Measurements from ENCODE around the gene L1CAM.

L1CAM gene

DNA sequence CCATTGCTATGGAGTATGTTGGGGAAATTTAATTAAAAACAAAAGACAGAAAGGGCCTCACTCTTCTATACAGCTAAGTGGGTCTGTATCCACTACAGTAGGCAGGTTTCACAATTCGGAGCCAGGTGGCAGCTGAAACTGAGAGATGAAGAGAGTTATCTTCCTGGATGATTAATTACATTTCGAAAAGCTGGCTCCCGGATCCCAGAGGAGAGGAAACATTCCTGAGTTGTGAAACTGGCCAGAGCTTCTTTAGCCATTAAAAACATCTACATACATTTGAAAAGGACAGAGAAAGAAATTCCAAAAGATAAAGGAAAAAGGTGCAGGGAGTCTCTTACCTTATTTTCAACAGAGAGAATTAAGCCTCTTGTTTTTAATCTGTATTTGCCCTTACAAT, 40.1 kb downstream of the L1CAM start (continued):
- TF ChIP-seq ZEB2 (tag by site-specific recombination; IDR thresholded peaks at IDR 0.05) = no peak
- TF ChIP-seq ZBTB1 (tag by site-specific recombination; IDR thresholded peaks at IDR 0.05) = no peak
- TF ChIP-seq, protein P1, sequence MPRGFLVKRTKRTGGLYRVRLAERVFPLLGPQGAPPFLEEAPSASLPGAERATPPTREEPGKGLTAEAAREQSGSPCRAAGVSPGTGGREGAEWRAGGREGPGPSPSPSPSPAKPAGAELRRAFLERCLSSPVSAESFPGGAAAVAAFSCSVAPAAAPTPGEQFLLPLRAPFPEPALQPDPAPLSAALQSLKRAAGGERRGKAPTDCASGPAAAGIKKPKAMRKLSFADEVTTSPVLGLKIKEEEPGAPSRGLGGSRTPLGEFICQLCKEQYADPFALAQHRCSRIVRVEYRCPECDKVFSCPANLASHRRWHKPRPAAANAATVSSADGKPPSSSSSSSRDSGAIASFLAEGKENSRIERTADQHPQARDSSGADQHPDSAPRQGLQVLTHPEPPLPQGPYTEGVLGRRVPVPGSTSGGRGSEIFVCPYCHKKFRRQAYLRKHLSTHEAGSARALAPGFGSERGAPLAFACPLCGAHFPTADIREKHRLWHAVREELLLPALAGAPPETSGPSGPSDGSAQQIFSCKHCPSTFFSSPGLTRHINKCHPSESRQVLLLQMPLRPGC (tag by site-specific recombination; IDR thresholded peaks at IDR 0.05) = no peak
- TF ChIP-seq ZNF555 (tag by site-specific recombination; conservative IDR thresholded peaks at IDR 0.05) = no peak
- no peak for TF ChIP-seq OSR2 (tag by site-specific recombination; IDR thresholded peaks at IDR 0.05)
- TF ChIP-seq, protein P2, sequence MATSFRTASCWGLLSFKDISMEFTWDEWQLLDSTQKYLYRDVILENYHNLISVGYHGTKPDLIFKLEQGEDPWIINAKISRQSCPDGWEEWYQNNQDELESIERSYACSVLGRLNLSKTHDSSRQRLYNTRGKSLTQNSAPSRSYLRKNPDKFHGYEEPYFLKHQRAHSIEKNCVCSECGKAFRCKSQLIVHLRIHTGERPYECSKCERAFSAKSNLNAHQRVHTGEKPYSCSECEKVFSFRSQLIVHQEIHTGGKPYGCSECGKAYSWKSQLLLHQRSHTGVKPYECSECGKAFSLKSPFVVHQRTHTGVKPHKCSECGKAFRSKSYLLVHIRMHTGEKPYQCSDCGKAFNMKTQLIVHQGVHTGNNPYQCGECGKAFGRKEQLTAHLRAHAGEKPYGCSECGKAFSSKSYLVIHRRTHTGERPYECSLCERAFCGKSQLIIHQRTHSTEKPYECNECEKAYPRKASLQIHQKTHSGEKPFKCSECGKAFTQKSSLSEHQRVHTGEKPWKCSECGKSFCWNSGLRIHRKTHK (tag by site-specific recombination; IDR thresholded peaks at IDR 0.05) = no peak
- TF ChIP-seq ZBTB8A (tag by site-specific recombination; IDR thresholded peaks at IDR 0.05) = no peak
- no peak for TF ChIP-seq SALL2 (tag by site-specific recombination; IDR thresholded peaks at IDR 0.05; ENCODE audit: borderline replicate concordance)
- TF ChIP-seq MZF1 (tag by site-specific recombination; IDR thresholded peaks at IDR 0.05; ENCODE audit: borderline replicate concordance) = no peak
- no peak for TF ChIP-seq ZNF560 (tag by site-specific recombination; IDR thresholded peaks at IDR 0.05; ENCODE audit: borderline replicate concordance)
- TF ChIP-seq, protein P3, sequence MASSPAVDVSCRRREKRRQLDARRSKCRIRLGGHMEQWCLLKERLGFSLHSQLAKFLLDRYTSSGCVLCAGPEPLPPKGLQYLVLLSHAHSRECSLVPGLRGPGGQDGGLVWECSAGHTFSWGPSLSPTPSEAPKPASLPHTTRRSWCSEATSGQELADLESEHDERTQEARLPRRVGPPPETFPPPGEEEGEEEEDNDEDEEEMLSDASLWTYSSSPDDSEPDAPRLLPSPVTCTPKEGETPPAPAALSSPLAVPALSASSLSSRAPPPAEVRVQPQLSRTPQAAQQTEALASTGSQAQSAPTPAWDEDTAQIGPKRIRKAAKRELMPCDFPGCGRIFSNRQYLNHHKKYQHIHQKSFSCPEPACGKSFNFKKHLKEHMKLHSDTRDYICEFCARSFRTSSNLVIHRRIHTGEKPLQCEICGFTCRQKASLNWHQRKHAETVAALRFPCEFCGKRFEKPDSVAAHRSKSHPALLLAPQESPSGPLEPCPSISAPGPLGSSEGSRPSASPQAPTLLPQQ (tag by site-specific recombination; IDR thresholded peaks at IDR 0.05) = no peak
- TF ChIP-seq ZIC2 (tag by site-specific recombination; IDR thresholded peaks at IDR 0.05) = no peak
- TF ChIP-seq ZNF629 (tag by site-specific recombination; IDR thresholded peaks at IDR 0.05) = no peak

- H3K4me3 ChIP-seq (ENCODE audit: low read depth, low read length) = no peak overlapping the region
- no peak overlapping the region for H3K27ac ChIP-seq (ENCODE audit: extremely low read depth, low read depth, low read length)
- no peaks in the 10 kb centered on the region for H3K36me3 ChIP-seq (ENCODE audit: control insufficient read depth in 2 of 2, insufficient read depth in 1 of 2, low read length in 2 of 2)
- no peaks in the 10 kb centered on the region for H3K4me1 ChIP-seq (ENCODE audit: control insufficient read depth, insufficient read depth, low read length)
- ChIA-PET CTCF (interaction anchor here (1.1 kb wide), 1 partner anchor 102 kb away, joined by 7 read pairs; no protein-coding TSS in a partner anchor), POLR2A (no interaction called here)
- no peaks in the 10 kb centered on the region for H3K9me3 ChIP-seq (ENCODE audit: control insufficient read depth, insufficient read depth, low read depth, low read length)
- TF ChIP-seq HOXD13 (CRISPR knock-in tag; IDR thresholded peaks at IDR 0.05; ENCODE audit: borderline replicate concordance) (no peak), ZNF658 (tag by site-specific recombination; IDR thresholded peaks at IDR 0.05) (no peak), ZSCAN18 (tag by site-specific recombination; IDR thresholded peaks at IDR 0.05) (no peak), ZNF600 (tag by site-specific recombination; IDR thresholded peaks at IDR 0.05) (no peak), ZIC2 (tag by site-specific recombination; IDR thresholded peaks at IDR 0.05) (no peak), SCRT1 (tag by site-specific recombination; IDR thresholded peaks at IDR 0.05; ENCODE audit: borderline replicate concordance) (no peak), SALL2 (tag by site-specific recombination; IDR thresholded peaks at IDR 0.05; ENCODE audit: borderline replicate concordance) (no peak), ZNF280C (tag by site-specific recombination; IDR thresholded peaks at IDR 0.05) (no peak), ZBTB17 (tag by site-specific recombination; IDR thresholded peaks at IDR 0.05) (no peak), ZNF571 (tag by site-specific recombination; IDR thresholded peaks at IDR 0.05) (no peak), ZNF19 (tag by site-specific recombination; IDR thresholded peaks at IDR 0.05; ENCODE audit: low read depth) (no peak), ZNF747 (tag by site-specific recombination; IDR thresholded peaks at IDR 0.05) (no peak), ZNF670 (tag by site-specific recombination; IDR thresholded peaks at IDR 0.05; ENCODE audit: low read depth) (no peak), ZNF155 (tag by site-specific recombination; IDR thresholded peaks at IDR 0.05) (no peak), ZNF274 (IDR thresholded peaks at IDR 0.05; ENCODE audit: low read length) (no peak), ZNF274 (tag by site-specific recombination; IDR thresholded peaks at IDR 0.05; ENCODE audit: borderline replicate concordance) (no peak), KLF1 (tag by site-specific recombination; IDR thresholded peaks at IDR 0.05) (no peak), ZBTB7A (tag by site-specific recombination; IDR thresholded peaks at IDR 0.05; ENCODE audit: low read depth) (no peak), ZSCAN23 (tag by site-specific recombination; IDR thresholded peaks at IDR 0.05) (no peak)
Measured at GRCh38 chrX:153845195-153845594, 40.8 kb downstream of the L1CAM start.

Data from HEK293 (cell line).